GM23248 (cell line): ENCODE results near the gene NAALADL1. TPM values are rescaled to one million over a fixed set of nuclear protein-coding genes. Genes with fewer than 3 reads are reported as not detected.

Experiments
- DNase-seq: peaks from one replicate; pipeline ENCODE4 v3.0.0-alpha.2; 2015
- H2AFZ ChIP-seq: fragments of 200-600 bp; sonication (generic); 2 replicates; pipeline ENCODE4 v1.6.1; 2016; ENCODE audit warnings: antibody characterized with exemption
- H3F3A ChIP-seq: fragments of 200-600 bp; sonication (generic); 2 replicates; pipeline ENCODE4 v1.6.1; 2016; ENCODE audit warnings: mild to moderate bottlenecking, antibody characterized with exemption, mixed run types; ENCODE audit not compliant: insufficient read depth
- H3K27ac ChIP-seq: fragments of 200-600 bp; sonication (generic); 2 replicates; pipeline ENCODE4 v1.5.1; 2016; ENCODE audit warnings: mild to moderate bottlenecking
- H3K27me3 ChIP-seq: fragments of 200-600 bp; sonication (generic); replicated peaks from 2 replicates; pipeline ENCODE4 v1.6.1; 2016; ENCODE audit warnings: mild to moderate bottlenecking; ENCODE audit not compliant: insufficient read depth
- H3K36me3 ChIP-seq: fragments of 200-600 bp; sonication (generic); 2 replicates; pipeline ENCODE4 v1.6.1; 2016; ENCODE audit warnings: low read depth, mild to moderate bottlenecking
- H3K4me1 ChIP-seq: fragments of 200-600 bp; sonication (generic); 2 replicates; pipeline ENCODE4 v1.6.1; 2016; ENCODE audit warnings: mild to moderate bottlenecking; ENCODE audit not compliant: insufficient read depth
- H3K4me2 ChIP-seq: fragments of 200-600 bp; sonication (generic); one replicate; pipeline ENCODE4 v1.6.1; 2016; ENCODE audit warnings: mild to moderate bottlenecking; ENCODE audit not compliant: unreplicated experiment
- H3K4me3 ChIP-seq: fragments of 200-600 bp; sonication (generic); 2 replicates; pipeline ENCODE4 v1.5.1; 2016; ENCODE audit warnings: mild to moderate bottlenecking
- H3K79me2 ChIP-seq: fragments of 200-600 bp; sonication (generic); 2 replicates; pipeline ENCODE4 v1.6.1; 2016; ENCODE audit warnings: mild to moderate bottlenecking; ENCODE audit not compliant: insufficient read depth
- H3K9ac ChIP-seq: fragments of 200-600 bp; sonication (generic); 2 replicates; pipeline ENCODE4 v1.6.1; 2016; ENCODE audit warnings: mild to moderate bottlenecking
- H3K9me2 ChIP-seq: fragments of 200-600 bp; sonication (generic); 2 replicates; pipeline ENCODE4 v1.6.1; 2016; ENCODE audit warnings: mixed run types, mild to moderate bottlenecking, moderate library complexity; ENCODE audit not compliant: insufficient read depth
- H3K9me3 ChIP-seq: fragments of 200-600 bp; sonication (generic); one replicate; pipeline ENCODE4 v1.6.1; 2017; ENCODE audit warnings: low read depth
- H4K20me1 ChIP-seq: fragments of 200-600 bp; sonication (generic); 2 replicates; pipeline ENCODE4 v1.6.0; 2016; ENCODE audit not compliant: insufficient read depth
- EZH2 ChIP-seq: fragments of 200-600 bp; sonication (generic); IDR thresholded peaks from 2 replicates; pipeline ENCODE4 v1.6.1; 2018; ENCODE audit warnings: antibody characterized with exemption, mild to moderate bottlenecking; ENCODE audit not compliant: insufficient read depth, poor library complexity, severe bottlenecking
- EZH2phosphoT487 ChIP-seq: fragments of 200-600 bp; sonication (generic); IDR thresholded peaks from 2 replicates; pipeline ENCODE4 v1.6.1; 2018; ENCODE audit warnings: antibody characterized with exemption, moderate library complexity, mild to moderate bottlenecking, low read depth; ENCODE audit not compliant: insufficient read depth
- WGBS, 2 experiments: methylation state at CpG; one replicate each; pipeline ENCODE4 v1.1.6; 2015 to 2017; ENCODE audit warnings: low lambda C conversion rate in 2 of 2, low coverage in 1 of 2; ENCODE audit errors: missing lambda C conversion rate in 2 of 2; 5-methylcytosine and 5-hydroxymethylcytosine counted together
- in situ Hi-C: fragments of 300-500 bp; cut with MboI; formaldehyde crosslinking; loops from 2 replicates; pipeline ENCODE4 v1.15.0; 2020
- polyA plus RNA-seq: library from polyadenylated mRNA; unstranded; fragments of >200 nt; fragmentation: Nextera tagmentation; extraction: Ambion mirVana; gene quantifications from 2 replicates; pipeline ENCODE4 v1.2.1, GENCODE V29; 2016
- total RNA-seq: library from RNA; depleted of rRNA; stranded (reverse); fragments of >200 nt; shearing (Covaris generic); gene quantifications from 2 replicates; pipeline ENCODE4 v1.2.3, GENCODE V29; 2014

Gene NAALADL1
- total and polyA plus RNA-seq, 2 experiments from 2014 or later, result 26.6 to 40.7 TPM

DNA sequence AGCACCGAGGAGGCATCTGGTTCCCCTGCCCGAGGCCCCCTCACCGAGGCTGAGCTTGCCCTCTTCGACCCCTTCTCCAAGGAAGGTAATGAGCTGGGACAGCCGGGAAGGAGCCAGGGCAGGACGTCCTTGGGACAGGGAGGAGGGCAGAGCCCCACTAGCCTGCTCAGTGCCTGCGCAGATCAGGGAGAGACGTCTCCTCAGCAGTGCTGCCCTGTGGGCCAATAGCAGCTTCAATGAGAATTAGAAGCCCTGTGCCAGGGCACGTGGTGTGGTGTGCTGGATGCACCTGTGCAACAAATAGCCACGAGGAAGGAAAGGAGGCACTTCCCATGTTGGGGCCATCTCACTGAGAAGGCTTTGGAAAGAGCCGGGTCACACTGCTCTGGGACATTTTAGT, 22.8 kb downstream of the NAALADL1 start:
- H2AFZ ChIP-seq, result no peak overlapping the region
- no peak overlapping the region for H3K9ac ChIP-seq
- WGBS, 2 experiments, result 68 to 73% methylated on average over 11 of the region's 11 CpGs
- H3K4me2 ChIP-seq, result no peak overlapping the region
- H3K4me1 ChIP-seq, result no peaks in the 10 kb centered on the region; the same call in 1 of the 2 replicates
- peaks cover 11% of the 10 kb centered on the region for H3F3A ChIP-seq
- DNase-seq, result no peak
- H3K27ac ChIP-seq, result no peak overlapping the region
- no peak overlapping the region for H3K4me3 ChIP-seq
- TF ChIP-seq EZH2, result no peak
- TF ChIP-seq EZH2phosphoT487, result no peak
- no peaks in the 10 kb centered on the region; the same call in 1 of the 2 replicates for H3K36me3 ChIP-seq
- no peaks in the 10 kb centered on the region for H3K27me3 ChIP-seq
- no peaks in the 10 kb centered on the region for H3K79me2 ChIP-seq
- no peaks in the 10 kb centered on the region for H3K9me3 ChIP-seq
- in situ Hi-C loops, result no loop called here
- H4K20me1 ChIP-seq, result no peaks in the 10 kb centered on the region
- H3K9me2 ChIP-seq, result no peaks in the 10 kb centered on the region

DNA sequence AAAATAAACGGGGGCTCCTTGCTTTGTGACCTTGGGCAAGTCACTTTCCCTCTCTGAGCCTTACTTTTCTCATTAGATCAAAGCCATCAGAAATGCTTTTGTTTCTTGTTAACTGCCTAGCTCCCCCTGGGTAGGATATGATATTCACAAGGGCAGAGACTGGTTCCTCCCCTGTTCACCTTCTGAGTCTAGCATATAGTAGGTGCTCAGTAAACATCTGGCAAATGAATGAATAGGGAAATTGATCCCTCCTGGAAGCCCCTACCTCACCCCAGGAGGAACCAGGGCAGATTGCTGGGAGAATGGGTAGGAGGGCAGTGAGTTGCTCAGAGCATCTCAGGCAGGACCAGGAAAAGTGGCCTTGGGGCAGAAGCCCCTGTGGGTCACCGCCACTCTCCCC, 23.9 kb downstream of the NAALADL1 start:
- Histone ChIP-seq H3K4me2 (no peak overlapping the region), H3K4me1 (no peaks in the 10 kb centered on the region), H3K79me2 (no peaks in the 10 kb centered on the region), H3K9ac (no peak overlapping the region), H2AFZ (no peak overlapping the region), H3K9me2 (no peaks in the 10 kb centered on the region), H3F3A (no peaks in the 10 kb centered on the region), H3K4me3 (no peak overlapping the region), H3K9me3 (no peaks in the 10 kb centered on the region), H3K27ac (no peak overlapping the region), H3K36me3 (no peaks in the 10 kb centered on the region; the same call in 1 of the 2 replicates), H3K27me3 (no peaks in the 10 kb centered on the region), H4K20me1 (no peaks in the 10 kb centered on the region)
- TF ChIP-seq EZH2, result no peak
- no peak for TF ChIP-seq EZH2phosphoT487
- WGBS, 2 experiments, result 69 to 74% methylated on average over 2 of the region's 2 CpGs
- in situ Hi-C loops, result no loop called here
- DNase-seq, result no peak

DNA sequence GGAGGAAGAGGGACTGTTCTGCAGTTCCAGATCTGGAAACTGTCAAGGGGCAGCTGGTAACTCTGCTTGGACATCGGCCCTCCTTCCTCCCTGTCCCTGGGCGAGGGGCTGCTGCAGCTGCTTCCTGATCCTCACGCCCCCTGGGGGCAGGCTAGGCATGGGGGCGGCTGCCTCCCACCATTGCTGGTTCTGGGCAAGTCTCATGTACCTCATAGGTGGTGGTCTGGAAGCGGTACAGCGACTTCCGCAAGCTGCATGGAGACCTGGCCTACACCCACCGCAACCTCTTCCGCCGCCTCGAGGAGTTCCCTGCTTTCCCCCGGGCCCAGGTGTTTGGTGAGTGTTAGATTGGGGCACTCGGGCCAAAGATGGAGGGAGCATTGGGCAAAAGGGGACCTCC, 26.1 kb downstream of the NAALADL1 start:
- Histone ChIP-seq H3K27me3 (no peaks in the 10 kb centered on the region), H3K27ac (no peak overlapping the region), H3K4me2 (no peak overlapping the region), H3K79me2 (peaks cover 6% of the 10 kb centered on the region; the same call in 1 of the 2 replicates), H3K9me2 (no peaks in the 10 kb centered on the region), H3K4me3 (no peak overlapping the region), H4K20me1 (no peaks in the 10 kb centered on the region), H3K4me1 (peaks cover 7% of the 10 kb centered on the region; the same call in 1 of the 2 replicates), H3K9ac (no peak overlapping the region), H2AFZ (no peak overlapping the region), H3K9me3 (no peaks in the 10 kb centered on the region), H3F3A (no peaks in the 10 kb centered on the region), H3K36me3 (no peaks in the 10 kb centered on the region; the same call in 1 of the 2 replicates)
- 82% methylated on average over 13 of the region's 13 CpGs for WGBS, 2 experiments
- in situ Hi-C loops, result no loop called here
- DNase-seq, result no peak
- TF ChIP-seq EZH2phosphoT487 (no peak), EZH2 (no peak)

GRCh38 chr11:65027213-65028067, 30.9 kb downstream of the NAALADL1 start, which contains the start of gene SNX15:
SNX15 (plus strand) TSS chr11:65027439; CDS start chr11:65027538, 99 bp downstream.
- WGBS, 2 experiments, result 0 to 1% methylated on average over 44 to 50 of the region's 51 CpGs
- no peaks in the 10 kb centered on the region for H4K20me1 ChIP-seq
- in situ Hi-C loops, result no loop called here
- TF ChIP-seq EZH2 (no peak), EZH2phosphoT487 (no peak)
- peak; percentile 97 for DNase-seq
- H3K9ac ChIP-seq, result peak within 1 kb of the TSS; percentile 74
- H3K4me3 ChIP-seq, result peak within 1 kb of the TSS; percentile 85
- H2AFZ ChIP-seq, result peak within 1 kb of the TSS; percentile 93
- H3F3A ChIP-seq, result peaks cover 5% of the 10 kb centered on the region; the same call in 1 of the 2 replicates
- peaks cover 6% of the 10 kb centered on the region; the same call in 1 of the 2 replicates for H3K79me2 ChIP-seq
- no peaks in the 10 kb centered on the region for H3K9me3 ChIP-seq
- H3K4me1 ChIP-seq, result peaks cover 13% of the 10 kb centered on the region; the same call in 1 of the 2 replicates
- H3K27ac ChIP-seq, result peak within 1 kb of the TSS; percentile 56
- H3K9me2 ChIP-seq, result no peaks in the 10 kb centered on the region
- H3K36me3 ChIP-seq, result no peaks in the 10 kb centered on the region
- H3K27me3 ChIP-seq, result no peaks in the 10 kb centered on the region
- peak within 1 kb of the TSS; percentile 88 for H3K4me2 ChIP-seq
